ENCODE results near the gene PIK3R1.

DNA sequence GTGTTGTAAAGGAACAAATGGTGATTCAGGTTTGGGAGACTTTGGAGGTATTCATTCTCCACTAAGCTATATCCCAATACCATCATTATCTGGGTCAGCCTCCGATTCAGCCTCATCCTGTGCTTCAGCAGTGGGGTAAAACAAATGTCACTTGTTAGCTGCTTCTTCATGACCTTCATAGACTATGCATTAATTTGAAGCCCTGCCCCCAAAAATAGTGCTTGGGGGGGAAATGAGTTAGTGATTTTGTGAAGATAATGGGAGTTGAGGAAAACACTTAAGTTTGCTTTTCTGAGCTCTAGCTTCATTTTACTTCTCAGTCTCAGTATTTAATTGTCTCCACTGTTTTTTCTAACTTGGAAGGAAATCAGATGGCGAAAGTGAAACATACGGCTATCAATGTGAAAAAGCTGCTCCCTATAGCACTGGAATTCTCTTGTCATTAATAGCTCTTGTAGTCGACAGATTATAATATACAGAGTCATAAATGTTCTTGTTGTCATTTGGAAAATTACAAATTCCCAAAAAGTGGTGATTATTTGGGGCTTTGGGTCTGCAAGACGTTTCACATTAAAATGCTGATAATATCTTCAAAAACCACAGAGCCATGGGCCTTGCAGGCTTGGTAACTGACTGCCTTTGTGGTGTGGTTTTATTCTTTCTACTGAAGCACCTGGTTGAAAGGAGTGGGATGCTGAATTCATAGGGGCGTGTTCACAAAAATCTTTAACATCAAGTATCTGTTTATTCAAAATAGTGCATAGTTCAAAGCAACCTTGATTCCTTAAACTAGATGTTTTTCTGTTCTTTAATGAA lies 40.0 kb downstream of the PIK3R1 start:
- TF ChIP-seq, protein P1, sequence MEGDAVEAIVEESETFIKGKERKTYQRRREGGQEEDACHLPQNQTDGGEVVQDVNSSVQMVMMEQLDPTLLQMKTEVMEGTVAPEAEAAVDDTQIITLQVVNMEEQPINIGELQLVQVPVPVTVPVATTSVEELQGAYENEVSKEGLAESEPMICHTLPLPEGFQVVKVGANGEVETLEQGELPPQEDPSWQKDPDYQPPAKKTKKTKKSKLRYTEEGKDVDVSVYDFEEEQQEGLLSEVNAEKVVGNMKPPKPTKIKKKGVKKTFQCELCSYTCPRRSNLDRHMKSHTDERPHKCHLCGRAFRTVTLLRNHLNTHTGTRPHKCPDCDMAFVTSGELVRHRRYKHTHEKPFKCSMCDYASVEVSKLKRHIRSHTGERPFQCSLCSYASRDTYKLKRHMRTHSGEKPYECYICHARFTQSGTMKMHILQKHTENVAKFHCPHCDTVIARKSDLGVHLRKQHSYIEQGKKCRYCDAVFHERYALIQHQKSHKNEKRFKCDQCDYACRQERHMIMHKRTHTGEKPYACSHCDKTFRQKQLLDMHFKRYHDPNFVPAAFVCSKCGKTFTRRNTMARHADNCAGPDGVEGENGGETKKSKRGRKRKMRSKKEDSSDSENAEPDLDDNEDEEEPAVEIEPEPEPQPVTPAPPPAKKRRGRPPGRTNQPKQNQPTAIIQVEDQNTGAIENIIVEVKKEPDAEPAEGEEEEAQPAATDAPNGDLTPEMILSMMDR (IDR thresholded peaks at IDR 0.05) = no peak
- TF ChIP-seq POLR2A (IDR thresholded peaks at IDR 0.05) = no peak
